A673 (cell line): Measurements from ENCODE around the gene OR9I1. TPM values are rescaled to one million over a fixed set of nuclear protein-coding genes. Genes with fewer than 3 reads are reported as not detected.

Experiments used
- BruUV-seq: library from RNA; stranded (reverse); fragments of 400-500 nt; replicated peaks from 2 replicates; lab custom pipeline; 2021; lab: Mats Ljungman, UMichigan
- CTCF ChIA-PET: fragments of 300-600 bp; sonication (Branson Sonifier 250); formaldehyde crosslinking; loops from one replicate; lab custom pipeline; 2022; ENCODE audit warnings: antibody characterized with exemption; lab: Charles Lee
- POLR2A ChIA-PET: fragments of 300-600 bp; sonication (Branson Sonifier 250); formaldehyde crosslinking; loops from one replicate; lab custom pipeline; 2022; ENCODE audit warnings: antibody characterized with exemption; ENCODE audit not compliant: low non-redundant PET; lab: Charles Lee
- DNase-seq: peaks from one replicate; pipeline ENCODE4 v3.0.0-alpha.2; 2015; ENCODE audit warnings: low spot score
- H3K27ac ChIP-seq: fragments of 200-600 bp; sonication (generic); 2 replicates; pipeline ENCODE4 v1.5.1; 2016; ENCODE audit warnings: mixed run types, low read depth, mild to moderate bottlenecking, mixed read lengths, antibody characterized with exemption, low read length; ENCODE audit not compliant: poor library complexity, severe bottlenecking
- H3K27me3 ChIP-seq: fragments of 200-600 bp; sonication (generic); replicated peaks from 2 replicates; pipeline ENCODE4 v1.6.1; 2017; ENCODE audit warnings: mixed run types, low read depth, mild to moderate bottlenecking, mixed read lengths, antibody characterized with exemption, low read length; ENCODE audit not compliant: insufficient read depth, poor library complexity
- H3K36me3 ChIP-seq: fragments of 200-600 bp; sonication (generic); 2 replicates; pipeline ENCODE4 v1.6.1; 2016; ENCODE audit warnings: mixed run types, mild to moderate bottlenecking, mixed read lengths, antibody characterized with exemption, low read length; ENCODE audit not compliant: insufficient read depth, poor library complexity, severe bottlenecking
- H3K4me1 ChIP-seq: fragments of 200-600 bp; sonication (generic); 2 replicates; pipeline ENCODE4 v1.6.1; 2017; ENCODE audit warnings: mixed run types, mild to moderate bottlenecking, mixed read lengths, antibody characterized with exemption, low read length; ENCODE audit not compliant: insufficient read depth, poor library complexity, severe bottlenecking
- H3K4me3 ChIP-seq: fragments of 200-600 bp; sonication (generic); 2 replicates; pipeline ENCODE4 v1.5.1; 2016; ENCODE audit warnings: low read depth, mixed run types, mild to moderate bottlenecking, mixed read lengths, low read length; ENCODE audit not compliant: poor library complexity, severe bottlenecking
- H3K9me3 ChIP-seq: fragments of 200-600 bp; sonication (generic); 2 replicates; pipeline ENCODE4 v1.6.1; 2016; ENCODE audit warnings: mixed run types, low read depth, mild to moderate bottlenecking, mixed read lengths, antibody characterized with exemption, low read length; ENCODE audit not compliant: poor library complexity, severe bottlenecking
- CTCF ChIP-seq: fragments of 300-800, 200-600 bp; sonication (generic); conservative IDR thresholded peaks from 2 replicates; pipeline ENCODE4 v1.5.1; 2017; ENCODE audit warnings: low read depth, mild to moderate bottlenecking, antibody characterized with exemption, low read length, moderate library complexity, mixed read lengths
- EZH2 ChIP-seq: fragments of 200-600 bp; sonication (generic); IDR thresholded peaks from 2 replicates; pipeline ENCODE4 v1.6.1; 2017; ENCODE audit warnings: borderline replicate concordance, low read depth, mild to moderate bottlenecking, mixed read lengths, antibody characterized with exemption, low read length; ENCODE audit not compliant: poor library complexity, severe bottlenecking
- intact Hi-C: fragments of 100-400 bp; cut with micrococcal nuclease; formaldehyde crosslinking; loops from one replicate; pipeline ENCODE4 v1.10.0; 2022; ENCODE audit not compliant: unreplicated experiment
- total RNA-seq: library from RNA; stranded (reverse); gene quantifications from 2 replicates; pipeline ENCODE4 v1.2.3, GENCODE V29; 2021

Gene OR9I1
- total RNA-seq, 1 experiment from 2014 or later = not detected

DNA sequence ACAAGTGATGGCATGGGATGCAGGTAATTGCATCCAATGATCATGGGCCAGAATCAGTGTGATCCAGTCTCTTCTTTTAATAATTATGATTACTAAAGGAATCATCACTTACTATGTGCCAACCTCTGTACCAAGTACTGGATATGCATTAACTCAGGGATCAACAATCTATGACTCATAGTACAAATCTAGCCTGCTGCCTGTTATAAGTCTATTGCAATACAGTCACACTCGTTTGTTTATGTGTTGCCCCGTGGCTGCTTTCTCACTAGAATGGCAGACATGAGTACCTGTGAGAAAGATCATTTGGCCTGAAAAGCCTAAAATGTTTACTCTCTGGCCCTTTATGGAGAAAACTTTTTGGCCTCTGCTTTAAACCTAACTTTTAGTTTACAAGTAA, 49.5 kb downstream of the OR9I1 start:
- POLR2A ChIA-PET = no interaction called here
- CTCF ChIA-PET = no interaction called here

GRCh38 chr11:58070585-58070984, 54.7 kb downstream of the OR9I1 start:
- intact Hi-C loops = no loop called here
- BruUV-seq = no TSS peak
- H3K27me3 ChIP-seq = peaks cover 3% of the 10 kb centered on the region
- TF ChIP-seq CTCF (no peak), EZH2 (no peak)
- H3K36me3 ChIP-seq = no peaks in the 10 kb centered on the region
- ChIA-PET POLR2A (no interaction called here), CTCF (no interaction called here)
- DNase-seq = no peak
- no peaks in the 10 kb centered on the region for H3K9me3 ChIP-seq
- H3K27ac ChIP-seq = no peak overlapping the region
- no peaks in the 10 kb centered on the region for H3K4me1 ChIP-seq
- H3K4me3 ChIP-seq = no peak overlapping the region

More for the DNA sequence above, 49.5 kb downstream of the OR9I1 start:
- Histone ChIP-seq H3K27me3 (no peaks in the 10 kb centered on the region), H3K4me3 (no peak overlapping the region), H3K4me1 (no peaks in the 10 kb centered on the region), H3K27ac (no peak overlapping the region), H3K9me3 (no peaks in the 10 kb centered on the region), H3K36me3 (no peaks in the 10 kb centered on the region)
- no peak for DNase-seq
- no TSS peak for BruUV-seq
- no peak for TF ChIP-seq EZH2
- intact Hi-C loops = no loop called here

- no peak overlapping the region for H3K27ac ChIP-seq
- peak; percentile 40 for DNase-seq
- no peak overlapping the region for H3K4me3 ChIP-seq
- H3K4me1 ChIP-seq = no peaks in the 10 kb centered on the region
- CTCF ChIA-PET = no interaction called here
- intact Hi-C loops = loop anchor here (10.0 kb wide), 1 partner anchor 244 kb away; no protein-coding TSS in a partner anchor
- TF ChIP-seq EZH2 = no peak
- peak; percentile 48 for TF ChIP-seq CTCF
- POLR2A ChIA-PET = no interaction called here
- H3K27me3 ChIP-seq = peaks cover 3% of the 10 kb centered on the region
- H3K9me3 ChIP-seq = no peaks in the 10 kb centered on the region
- no TSS peak for BruUV-seq
- H3K36me3 ChIP-seq = no peaks in the 10 kb centered on the region
These were observed 56.7 kb downstream of the OR9I1 start for GRCh38 chr11:58068655-58069054.

- ChIA-PET POLR2A (no interaction called here), CTCF (interaction anchor here (0.6 to 0.7 kb wide), 2 partner anchors 412 to 818 kb away, joined by 4 to 6 read pairs; no protein-coding TSS in a partner anchor)
- TF ChIP-seq CTCF (no peak), EZH2 (no peak)
- no TSS peak for BruUV-seq
- Histone ChIP-seq H3K27me3 (peaks cover 3% of the 10 kb centered on the region), H3K4me1 (no peaks in the 10 kb centered on the region), H3K27ac (no peak overlapping the region), H3K4me3 (no peak overlapping the region), H3K9me3 (no peaks in the 10 kb centered on the region), H3K36me3 (no peaks in the 10 kb centered on the region)
- intact Hi-C loops = loop anchor here (10.0 kb wide), 1 partner anchor 243 kb away; no protein-coding TSS in a partner anchor
- DNase-seq = no peak
These were observed 57.6 kb downstream of the OR9I1 start for GRCh38 chr11:58067685-58068084.
